IPS DF 19.7 (cell line): ENCODE measurements around the gene C11orf24.
A peak's percentile ranks its signal among the peaks of the same experiment; 100 is the strongest.
"Not testable (repeated sequence)": the region's sequence is repeated elsewhere in the genome, so short reads cannot be mapped to it uniquely, and the experiment has no call there.

Experiments used
- DNase-seq: peaks from one replicate; pipeline ENCODE4 v3.0.0-alpha.2; 2013; ENCODE audit warnings: low read depth, low spot score

The C11orf24 gene

GRCh38 chr11:68254421-68254820 lies 17.4 kb downstream of the C11orf24 start:
- no peak for DNase-seq

- DNase-seq = no peak
These were observed 20.0 kb downstream of the C11orf24 start for GRCh38 chr11:68251765-68252164.

GRCh38 chr11:68244912-68245311 lies 26.9 kb downstream of the C11orf24 start:
- DNase-seq = not testable (repeated sequence)

GRCh38 chr11:68243847-68244246 lies 27.9 kb downstream of the C11orf24 start:
- not testable (repeated sequence) for DNase-seq

- DNase-seq = no peak
These were observed 29.2 kb downstream of the C11orf24 start for GRCh38 chr11:68242616-68243015.

GRCh38 chr11:68231621-68232020 lies 40.2 kb downstream of the C11orf24 start:
- DNase-seq = no peak

- DNase-seq = no peak
These were observed 42.2 kb downstream of the C11orf24 start for GRCh38 chr11:68229601-68230000.

- DNase-seq = no peak
These were observed 45.4 kb downstream of the C11orf24 start for GRCh38 chr11:68226421-68226820.

GRCh38 chr11:68224606-68225005 lies 47.2 kb downstream of the C11orf24 start:
- DNase-seq = no peak

- no peak for DNase-seq
These were observed 48.5 kb downstream of the C11orf24 start for GRCh38 chr11:68223275-68223674.

- no peak for DNase-seq
These were observed 50.4 kb downstream of the C11orf24 start for GRCh38 chr11:68221406-68221805.

GRCh38 chr11:68216171-68216938 lies 55.4 kb downstream of the C11orf24 start:
- no peak for DNase-seq

GRCh38 chr11:68215524-68216170 lies 56.1 kb downstream of the C11orf24 start:
- no peak for DNase-seq

GRCh38 chr11:68215087-68215445 lies 56.7 kb downstream of the C11orf24 start:
- no peak for DNase-seq

GRCh38 chr11:68214173-68215086 lies 57.3 kb downstream of the C11orf24 start:
- no peak for DNase-seq

- DNase-seq = peak; percentile 30
These were observed 58.1 kb downstream of the C11orf24 start for GRCh38 chr11:68213555-68214172.

- no peak for DNase-seq
These were observed 58.6 kb downstream of the C11orf24 start, which contains the start of gene KMT5B for GRCh38 chr11:68213135-68213515. KMT5B (minus strand) TSS chr11:68213296; CDS start chr11:68190076, 23,220 bp downstream.

GRCh38 chr11:68212421-68213134 lies 59.2 kb downstream of the C11orf24 start:
- no peak for DNase-seq

- no peak for DNase-seq
These were observed 60.2 kb downstream of the C11orf24 start for GRCh38 chr11:68211546-68211945.
